Hepatocyte (in vitro differentiated cells): Measurements from ENCODE around the gene RPE65. TPM values are rescaled to one million over a fixed set of nuclear protein-coding genes. Genes with fewer than 3 reads are reported as not detected.
A peak's percentile ranks its signal among the peaks of the same experiment; 100 is the strongest.

ENCODE experiments used
- DNase-seq: peaks from one replicate; pipeline ENCODE4 v3.0.0-alpha.2; 2016; ENCODE audit warnings: low spot score
- H2AFZ ChIP-seq: fragments of 200-600 bp; sonication (generic); 2 replicates; pipeline ENCODE4 v1.6.0; 2016; ENCODE audit warnings: antibody characterized with exemption, mild to moderate bottlenecking
- H3K27ac ChIP-seq: fragments of 200-600 bp; sonication (generic); 2 replicates; pipeline ENCODE4 v1.5.1; 2016; ENCODE audit warnings: mild to moderate bottlenecking
- H3K27me3 ChIP-seq: fragments of 200-600 bp; sonication (generic); 2 replicates; pipeline ENCODE4 v1.6.1; 2016
- H3K36me3 ChIP-seq: fragments of 200-600 bp; sonication (generic); replicated peaks from 2 replicates; pipeline ENCODE4 v1.5.1; 2016; ENCODE audit warnings: low read depth; ENCODE audit not compliant: insufficient read depth
- H3K4me1 ChIP-seq: fragments of 200-600 bp; sonication (generic); 2 replicates; pipeline ENCODE4 v1.5.1; 2016; ENCODE audit warnings: mild to moderate bottlenecking, moderate library complexity; ENCODE audit not compliant: insufficient read depth
- H3K4me2 ChIP-seq: fragments of 200-600 bp; sonication (generic); 2 replicates; pipeline ENCODE4 v1.6.0; 2016
- H3K4me3 ChIP-seq: fragments of 200-600 bp; sonication (generic); 2 replicates; pipeline ENCODE4 v1.5.1; 2016; ENCODE audit warnings: mild to moderate bottlenecking
- H3K79me2 ChIP-seq: fragments of 200-600 bp; sonication (generic); 2 replicates; pipeline ENCODE4 v1.6.0; 2017; ENCODE audit warnings: mild to moderate bottlenecking
- H3K9me2 ChIP-seq: fragments of 200-600 bp; sonication (generic); replicated peaks from 2 replicates; pipeline ENCODE4 v1.6.0; 2017; ENCODE audit warnings: mild to moderate bottlenecking; ENCODE audit not compliant: insufficient read depth
- H3K9me3 ChIP-seq: fragments of 200-600 bp; sonication (generic); 2 replicates; pipeline ENCODE4 v1.5.1; 2016; ENCODE audit warnings: low read depth, mild to moderate bottlenecking
- H4K20me1 ChIP-seq: fragments of 200-600 bp; sonication (generic); 2 replicates; pipeline ENCODE4 v1.6.0; 2016; ENCODE audit warnings: mild to moderate bottlenecking; ENCODE audit not compliant: insufficient read depth, poor library complexity, severe bottlenecking
- CTCF ChIP-seq: fragments of 200-600 bp; sonication (generic); IDR thresholded peaks from 2 replicates; pipeline ENCODE4 v1.5.1; 2016; ENCODE audit warnings: antibody characterized with exemption, mild to moderate bottlenecking; ENCODE audit not compliant: poor library complexity
- EZH2 ChIP-seq: fragments of 200-600 bp; sonication (generic); IDR thresholded peaks from 2 replicates; pipeline ENCODE4 v1.6.1; 2016; ENCODE audit warnings: antibody characterized with exemption, mild to moderate bottlenecking, borderline replicate concordance
- EZH2phosphoT487 ChIP-seq: fragments of 200-600 bp; sonication (generic); IDR thresholded peaks from one replicate; pipeline ENCODE4 v1.6.1; 2018; ENCODE audit warnings: antibody characterized with exemption, mild to moderate bottlenecking, low read depth, moderate library complexity; ENCODE audit not compliant: unreplicated experiment, severe bottlenecking
- WGBS: methylation state at CpG from one replicate; pipeline ENCODE4 v1.1.6; 2016; ENCODE audit warnings: low lambda C conversion rate; ENCODE audit errors: missing lambda C conversion rate; 5-methylcytosine and 5-hydroxymethylcytosine counted together
- polyA plus RNA-seq: library from polyadenylated mRNA; unstranded; fragments of >200 nt; fragmentation: Nextera tagmentation; extraction: Ambion mirVana; gene quantifications from 2 replicates; pipeline ENCODE4 v1.2.1, GENCODE V29; 2016
- total RNA-seq: library from RNA; depleted of rRNA; stranded (reverse); fragments of >200 nt; gene quantifications from 2 replicates; pipeline ENCODE4 v1.2.3, GENCODE V29; 2014

RPE65 gene
- total and polyA plus RNA-seq, 2 experiments from 2014 or later, result 0.39 to 0.70 TPM

GRCh38 chr1:68442822-68443556 is 6.8 kb downstream of the RPE65 start:
- H4K20me1 ChIP-seq, result no peaks in the 10 kb centered on the region
- no peak overlapping the region for H2AFZ ChIP-seq
- H3K4me3 ChIP-seq, result no peak overlapping the region
- H3K9me3 ChIP-seq, result no peaks in the 10 kb centered on the region
- H3K27me3 ChIP-seq, result peaks cover 8% of the 10 kb centered on the region
- no peaks in the 10 kb centered on the region for H3K4me1 ChIP-seq
- 44% methylated on average over 5 of the region's 5 CpGs for WGBS
- H3K4me2 ChIP-seq, result no peak overlapping the region
- no peaks in the 10 kb centered on the region for H3K79me2 ChIP-seq
- no peaks in the 10 kb centered on the region for H3K9me2 ChIP-seq
- H3K27ac ChIP-seq, result no peak overlapping the region
- peak; percentile 44 for DNase-seq
- TF ChIP-seq CTCF (peak; percentile 51), EZH2 (no peak), EZH2phosphoT487 (no peak)
- no peaks in the 10 kb centered on the region for H3K36me3 ChIP-seq

GRCh38 chr1:68442006-68442405 is 7.7 kb downstream of the RPE65 start:
- no peak for TF ChIP-seq CTCF
- TF ChIP-seq EZH2, result no peak
- no peak for TF ChIP-seq EZH2phosphoT487
- Histone ChIP-seq H2AFZ (no peak overlapping the region), H4K20me1 (no peaks in the 10 kb centered on the region), H3K4me2 (no peak overlapping the region), H3K9me2 (no peaks in the 10 kb centered on the region), H3K27me3 (peaks cover 8% of the 10 kb centered on the region), H3K79me2 (no peaks in the 10 kb centered on the region), H3K4me1 (no peaks in the 10 kb centered on the region), H3K27ac (no peak overlapping the region), H3K4me3 (no peak overlapping the region), H3K36me3 (no peaks in the 10 kb centered on the region), H3K9me3 (no peaks in the 10 kb centered on the region)
- DNase-seq, result no peak
- WGBS, result 74% methylated on average over 4 of the region's 4 CpGs

GRCh38 chr1:68438310-68438709 is 11.4 kb downstream of the RPE65 start:
- TF ChIP-seq CTCF, result no peak
- TF ChIP-seq EZH2phosphoT487, result no peak
- no peak for TF ChIP-seq EZH2

More at GRCh38 chr1:68438310-68438709, 11.4 kb downstream of the RPE65 start:
- Histone ChIP-seq H3K36me3 (no peaks in the 10 kb centered on the region), H3K4me3 (no peak overlapping the region), H3K79me2 (no peaks in the 10 kb centered on the region), H3K9me3 (no peaks in the 10 kb centered on the region), H3K27ac (no peak overlapping the region), H4K20me1 (no peaks in the 10 kb centered on the region), H3K9me2 (no peaks in the 10 kb centered on the region), H3K27me3 (peaks cover 8% of the 10 kb centered on the region), H3K4me2 (no peak overlapping the region), H2AFZ (no peak overlapping the region), H3K4me1 (no peaks in the 10 kb centered on the region)
- WGBS, result 51% methylated on average over 3 of the region's 3 CpGs
- no peak for DNase-seq
